ENCODE results near the gene ANKH. TPM values are rescaled to one million over a fixed set of nuclear protein-coding genes. Genes with fewer than 3 reads are reported as not detected.

Gene ANKH
- total and polyA plus RNA-seq, 10 of the 15 experiments (the other 5 are each of a cell fraction or from before 2014, with no cell fraction given) = 2.1 to 43.9 (median 14.4) TPM

DNA sequence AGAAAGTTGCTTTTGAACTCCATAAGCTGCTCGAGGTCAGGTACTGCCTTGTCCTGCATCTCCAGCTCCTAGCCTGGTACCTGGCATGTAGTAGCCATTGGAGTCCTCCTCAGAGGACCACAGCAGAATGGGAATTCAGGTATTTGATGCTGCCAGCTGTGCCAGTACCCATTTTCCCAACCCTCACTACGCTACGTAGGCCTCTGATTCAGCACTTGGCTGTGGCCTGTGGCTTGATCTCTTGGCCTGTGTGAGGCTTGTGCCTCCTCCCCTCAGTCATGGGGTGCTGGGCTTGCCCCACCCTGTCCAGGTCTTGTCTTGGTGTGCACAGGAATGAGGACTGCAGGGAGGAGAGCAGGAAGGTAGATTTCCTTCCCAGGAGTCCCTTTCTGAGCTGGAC is 195.3 kb downstream of the ANKH start (continued):
- TF ChIP-seq, protein P1, sequence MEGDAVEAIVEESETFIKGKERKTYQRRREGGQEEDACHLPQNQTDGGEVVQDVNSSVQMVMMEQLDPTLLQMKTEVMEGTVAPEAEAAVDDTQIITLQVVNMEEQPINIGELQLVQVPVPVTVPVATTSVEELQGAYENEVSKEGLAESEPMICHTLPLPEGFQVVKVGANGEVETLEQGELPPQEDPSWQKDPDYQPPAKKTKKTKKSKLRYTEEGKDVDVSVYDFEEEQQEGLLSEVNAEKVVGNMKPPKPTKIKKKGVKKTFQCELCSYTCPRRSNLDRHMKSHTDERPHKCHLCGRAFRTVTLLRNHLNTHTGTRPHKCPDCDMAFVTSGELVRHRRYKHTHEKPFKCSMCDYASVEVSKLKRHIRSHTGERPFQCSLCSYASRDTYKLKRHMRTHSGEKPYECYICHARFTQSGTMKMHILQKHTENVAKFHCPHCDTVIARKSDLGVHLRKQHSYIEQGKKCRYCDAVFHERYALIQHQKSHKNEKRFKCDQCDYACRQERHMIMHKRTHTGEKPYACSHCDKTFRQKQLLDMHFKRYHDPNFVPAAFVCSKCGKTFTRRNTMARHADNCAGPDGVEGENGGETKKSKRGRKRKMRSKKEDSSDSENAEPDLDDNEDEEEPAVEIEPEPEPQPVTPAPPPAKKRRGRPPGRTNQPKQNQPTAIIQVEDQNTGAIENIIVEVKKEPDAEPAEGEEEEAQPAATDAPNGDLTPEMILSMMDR (IDR thresholded peaks at IDR 0.05 in 2 of 3, conservative IDR thresholded peaks at IDR 0.05 in 1 of 3; ENCODE audit: control insufficient read depth in 2 of 3, extremely low read depth in 1 of 3, insufficient read depth in 1 of 3, low read depth in 3 of 3, low read length in 3 of 3) = no peak
- no peak for TF ChIP-seq MTA2 (IDR thresholded peaks at IDR 0.05; ENCODE audit: low read depth)
- TF ChIP-seq SUZ12 (IDR thresholded peaks at IDR 0.05; ENCODE audit: unreplicated experiment) = no peak
- no peak for TF ChIP-seq RUNX3 (IDR thresholded peaks at IDR 0.05; ENCODE audit: low read length)
- no peak for TF ChIP-seq MEF2B (IDR thresholded peaks at IDR 0.05; ENCODE audit: partially characterized antibody, poor library complexity, severe bottlenecking)
- TF ChIP-seq CREM (IDR thresholded peaks at IDR 0.05; ENCODE audit: low read depth) = 0 out of 2 replicates have a peak, but pooled peaks have one; percentile 30
- TF ChIP-seq CHD4 (IDR thresholded peaks at IDR 0.05) = no peak
- TF ChIP-seq SIX5 (IDR thresholded peaks at IDR 0.05; ENCODE audit: low read depth, low read length, severe bottlenecking) = no peak
- no peak for TF ChIP-seq JUND (IDR thresholded peaks at IDR 0.05; ENCODE audit: low read depth, low read length)
- TF ChIP-seq RELA (IDR thresholded peaks at IDR 0.05; ENCODE audit: borderline replicate concordance, partially characterized antibody) = peak; percentile 34

DNA sequence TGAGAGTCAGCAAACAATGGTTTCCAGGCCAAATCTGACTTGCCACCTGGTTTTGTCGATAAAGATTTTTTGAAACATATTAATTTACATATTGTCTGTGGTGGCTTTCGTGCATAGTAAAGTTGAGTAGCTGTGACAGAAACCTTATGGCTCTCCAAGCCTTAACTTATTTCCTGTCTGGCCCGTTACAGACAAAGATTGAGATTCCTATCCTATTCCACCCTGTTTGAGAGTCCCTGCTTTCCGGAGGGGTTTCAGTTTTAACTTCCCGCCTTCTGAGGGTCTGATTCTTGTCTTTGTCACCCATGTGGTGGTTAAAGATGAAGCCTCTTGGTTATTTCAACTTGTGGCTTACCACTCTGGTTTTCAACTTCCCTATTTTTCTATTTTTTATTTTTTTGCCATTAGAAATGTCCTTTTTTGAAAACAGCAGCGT is 195.7 kb downstream of the ANKH start:
- H3K27ac ChIP-seq (ENCODE audit: control insufficient read depth, insufficient read depth) = peak overlapping the region; percentile 71
- H3K27me3 ChIP-seq (replicated peaks in 1 of 2; ENCODE audit: control insufficient read depth in 2 of 2, insufficient read depth in 2 of 2, low read length in 1 of 2) = no peaks in the 10 kb centered on the region
- H3K9ac ChIP-seq (ENCODE audit: control insufficient read depth, insufficient read depth, low read length) = peak overlapping the region; percentile 11
- RAD21 ChIA-PET (ENCODE audit: unreplicated experiment) = interaction anchor here (0.7 to 4.2 kb wide), 4 partner anchors 9 to 133 kb away, joined by 3 to 20 read pairs (median 4); no protein-coding TSS in a partner anchor
- H3K4me2 ChIP-seq (ENCODE audit: control insufficient read depth, insufficient read depth) = peak overlapping the region; percentile 89
- H2AFZ ChIP-seq (ENCODE audit: control insufficient read depth, low read depth, low read length) = no peak overlapping the region
- in situ Hi-C loops (cut with MboI) (no loop called here), intact Hi-C loops (cut with micrococcal nuclease; ENCODE audit: unreplicated experiment) (loop anchor here (5.0 kb wide), 1 partner anchor 136 kb away; no protein-coding TSS in a partner anchor)
- H4K20me1 ChIP-seq (ENCODE audit: control insufficient read depth, insufficient read depth) = peaks cover 3% of the 10 kb centered on the region; the same call in 1 of the 2 replicates
- CTCF ChIA-PET = interaction anchor here (1.1 to 3.8 kb wide), 4 partner anchors 9 to 688 kb away, joined by 3 to 17 read pairs (median 8); no protein-coding TSS in a partner anchor
- H3K9me3 ChIP-seq (replicated peaks; ENCODE audit: control insufficient read depth, insufficient read depth, low read length) = no peaks in the 10 kb centered on the region
- no TSS peak for BruUV-seq (replicated peaks)
- peaks cover 6 to 47% of the 10 kb centered on the region in 2 experiments for H3K36me3 ChIP-seq (ENCODE audit: control insufficient read depth in 2 of 2, insufficient read depth in 2 of 2, low read length in 1 of 2)
- H3K79me2 ChIP-seq (ENCODE audit: control insufficient read depth, insufficient read depth, low read length) = peaks cover 95% of the 10 kb centered on the region
- peaks cover 80% of the 10 kb centered on the region for H3K4me1 ChIP-seq (ENCODE audit: control insufficient read depth, insufficient read depth, low read length)
- DNase-seq (ENCODE audit: low read depth, low spot score) (peak; percentile 55), FAIRE-seq (no peak), ATAC-seq (peak; percentile 47)
- peak overlapping the region; percentile 62 for H3K4me3 ChIP-seq
- 0% methylated on average over 6 of the region's 6 CpGs for WGBS (ENCODE audit: insufficient coverage, insufficient replicate concordance, low lambda C conversion rate, missing lambda C conversion rate)
- POLR2A ChIA-PET = interaction anchor here (1.3 to 5.4 kb wide), 2 partner anchors 8 to 9 kb away, joined by 3 to 31 read pairs; no protein-coding TSS in a partner anchor
- SMC1A ChIA-PET (ENCODE audit: uncharacterized antibody, unreplicated experiment) = interaction anchor here (1.4 to 6.0 kb wide), 3 partner anchors 8 to 14 kb away, joined by 3 to 55 read pairs (median 27); no protein-coding TSS in a partner anchor
- TF ChIP-seq SIX5 (IDR thresholded peaks at IDR 0.05; ENCODE audit: low read depth, low read length, severe bottlenecking) (no peak), DPF2 (IDR thresholded peaks at IDR 0.05) (0 out of 2 replicates have a peak, but pooled peaks have one; percentile 37), CEBPB (IDR thresholded peaks at IDR 0.05; ENCODE audit: borderline replicate concordance in 1 of 2, low read depth in 2 of 2, low read length in 2 of 2) (peak in 1 of 2 experiments; percentile 30; a peak in 1 of 4 replicates), RAD51 (IDR thresholded peaks at IDR 0.05) (0 out of 2 replicates have a peak, but pooled peaks have one; percentile 26), SPI1 (IDR thresholded peaks at IDR 0.05; ENCODE audit: borderline replicate concordance, insufficient read depth, low read depth, low read length) (peak; percentile 60), IKZF1 (conservative IDR thresholded peaks at IDR 0.05) (peak; percentile 68), SIN3A (IDR thresholded peaks at IDR 0.05; ENCODE audit: low read depth, low read length) (peak; percentile 41; the same call in 1 of the 2 replicates), POLR2AphosphoS2 (IDR thresholded peaks at IDR 0.05; ENCODE audit: low read depth, low read length) (no peak), YY1 (IDR thresholded peaks at IDR 0.05; ENCODE audit: low read depth, low read length) (0 out of 2 replicates have a peak, but pooled peaks have one; percentile 12), TCF12 (IDR thresholded peaks at IDR 0.05; ENCODE audit: low read depth, low read length) (0 out of 2 replicates have a peak, but pooled peaks have one; percentile 36), SUZ12 (IDR thresholded peaks at IDR 0.05; ENCODE audit: unreplicated experiment) (no peak), MXI1 (IDR thresholded peaks at IDR 0.05; ENCODE audit: low read depth, low read length) (peak; percentile 86)

Data from GM12878 (cell line).